GM12865 (cell line): ENCODE results near the gene CS.
"Not testable (repeated sequence)": the region's sequence is repeated elsewhere in the genome, so short reads cannot be mapped to it uniquely, and the experiment has no call there.

ENCODE experiments used
- DNase-seq: peaks from one replicate; pipeline ENCODE4 v3.0.0; 2010; ENCODE audit warnings: low read depth
- H3K4me3 ChIP-seq: 2 replicates; pipeline ENCODE4 v1.5.1; 2011; ENCODE audit warnings: mild to moderate bottlenecking, low read depth, low read length, control low read depth
- CTCF ChIP-seq: IDR thresholded peaks from 2 replicates; pipeline ENCODE4 v1.5.1; 2011; ENCODE audit warnings: low read length, control low read depth, low read depth, inconsistent platforms; ENCODE audit not compliant: insufficient read depth; ENCODE audit errors: missing control alignments

Gene CS

GRCh38 chr12:56299853-56300643 is at the start of gene CS:
CS (minus strand) TSS chr12:56300330; CDS start chr12:56300201, 129 bp downstream.
- H3K4me3 ChIP-seq, result peak within 1 kb of the TSS; percentile 71
- peak; percentile 99 for DNase-seq
- no peak for TF ChIP-seq CTCF

GRCh38 chr12:56348776-56349175 is 48.6 kb upstream of the CS start:
- DNase-seq, result no peak
- no peak for TF ChIP-seq CTCF
- H3K4me3 ChIP-seq, result no peak overlapping the region

- peak; percentile 44 for DNase-seq
- not testable (repeated sequence) for H3K4me3 ChIP-seq
Measured at GRCh38 chr12:56347255-56347654, 47.1 kb upstream of the CS start.

- DNase-seq, result no peak
- peak; percentile 24 for TF ChIP-seq CTCF
- no peak overlapping the region for H3K4me3 ChIP-seq
Measured at GRCh38 chr12:56346675-56347074, 46.5 kb upstream of the CS start.

GRCh38 chr12:56342290-56342689 is 42.2 kb upstream of the CS start:
- H3K4me3 ChIP-seq, DNase-seq: not testable (repeated sequence)

- no peak for DNase-seq
- no peak for TF ChIP-seq CTCF
- H3K4me3 ChIP-seq, result no peak overlapping the region
Measured at GRCh38 chr12:56341616-56342015, 41.5 kb upstream of the CS start.

GRCh38 chr12:56339158-56339422 is 39.0 kb upstream of the CS start:
- DNase-seq, result no peak
- TF ChIP-seq CTCF, result no peak

GRCh38 chr12:56338308-56339157 is 38.4 kb upstream of the CS start, which contains the start of gene IL23A:
IL23A (plus strand) TSS chr12:56338884; CDS start chr12:56339045, 161 bp downstream.
- peak; percentile 84 for DNase-seq
- TF ChIP-seq CTCF, result no peak
- peak within 1 kb of the TSS; percentile 3 for H3K4me3 ChIP-seq

More at GRCh38 chr12:56339158-56339422, 39.0 kb upstream of the CS start:
- peak overlapping the region; percentile 3 for H3K4me3 ChIP-seq
